Neural cell (in vitro differentiated cells): ENCODE measurements around the gene SLAMF1.

Source experiments
- POLR2AphosphoS5 ChIP-seq: IDR thresholded peaks from 2 replicates; pipeline ENCODE4 v1.6.1; 2012
- REST ChIP-seq: IDR thresholded peaks from 2 replicates; pipeline ENCODE4 v1.6.1; 2012; ENCODE audit warnings: borderline replicate concordance
- TF ChIP-seq, protein P1 (sequence below): fragments of 450-650 bp; IDR thresholded peaks from 2 replicates; pipeline ENCODE4 v1.5.1; 2014; ENCODE audit warnings: antibody characterized with exemption, mild to moderate bottlenecking, moderate library complexity; ENCODE audit not compliant: poor library complexity, severe bottlenecking

DNA sequence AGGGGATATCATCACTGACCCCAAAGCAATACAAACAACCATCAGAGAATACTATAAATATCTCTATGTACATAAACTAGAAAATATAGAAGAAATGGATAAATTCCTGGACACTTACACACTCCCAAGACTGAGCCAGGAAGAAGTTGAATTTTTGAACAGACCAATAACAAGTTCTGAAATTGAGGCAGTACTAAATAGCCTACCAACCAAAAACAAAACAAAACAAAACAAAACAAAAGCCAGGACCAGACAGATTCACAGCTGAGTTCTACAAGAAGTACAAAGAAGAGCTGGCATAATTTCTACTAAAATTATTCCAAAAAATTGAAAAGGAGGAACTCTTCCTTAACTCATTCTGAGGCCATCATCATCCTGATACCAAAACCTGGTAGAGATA, 86.0 kb downstream of the SLAMF1 start:
- no peak for TF ChIP-seq POLR2AphosphoS5
- no peak for TF ChIP-seq REST
- TF ChIP-seq, protein P1, sequence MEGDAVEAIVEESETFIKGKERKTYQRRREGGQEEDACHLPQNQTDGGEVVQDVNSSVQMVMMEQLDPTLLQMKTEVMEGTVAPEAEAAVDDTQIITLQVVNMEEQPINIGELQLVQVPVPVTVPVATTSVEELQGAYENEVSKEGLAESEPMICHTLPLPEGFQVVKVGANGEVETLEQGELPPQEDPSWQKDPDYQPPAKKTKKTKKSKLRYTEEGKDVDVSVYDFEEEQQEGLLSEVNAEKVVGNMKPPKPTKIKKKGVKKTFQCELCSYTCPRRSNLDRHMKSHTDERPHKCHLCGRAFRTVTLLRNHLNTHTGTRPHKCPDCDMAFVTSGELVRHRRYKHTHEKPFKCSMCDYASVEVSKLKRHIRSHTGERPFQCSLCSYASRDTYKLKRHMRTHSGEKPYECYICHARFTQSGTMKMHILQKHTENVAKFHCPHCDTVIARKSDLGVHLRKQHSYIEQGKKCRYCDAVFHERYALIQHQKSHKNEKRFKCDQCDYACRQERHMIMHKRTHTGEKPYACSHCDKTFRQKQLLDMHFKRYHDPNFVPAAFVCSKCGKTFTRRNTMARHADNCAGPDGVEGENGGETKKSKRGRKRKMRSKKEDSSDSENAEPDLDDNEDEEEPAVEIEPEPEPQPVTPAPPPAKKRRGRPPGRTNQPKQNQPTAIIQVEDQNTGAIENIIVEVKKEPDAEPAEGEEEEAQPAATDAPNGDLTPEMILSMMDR = no peak
